LoVo (cell line): ENCODE measurements around the gene CLIC1.

Experiments
- DNase-seq: peaks from one replicate; pipeline ENCODE4 v3.0.0-alpha.2; 2016; ENCODE audit warnings: low spot score

CLIC1 gene

DNA sequence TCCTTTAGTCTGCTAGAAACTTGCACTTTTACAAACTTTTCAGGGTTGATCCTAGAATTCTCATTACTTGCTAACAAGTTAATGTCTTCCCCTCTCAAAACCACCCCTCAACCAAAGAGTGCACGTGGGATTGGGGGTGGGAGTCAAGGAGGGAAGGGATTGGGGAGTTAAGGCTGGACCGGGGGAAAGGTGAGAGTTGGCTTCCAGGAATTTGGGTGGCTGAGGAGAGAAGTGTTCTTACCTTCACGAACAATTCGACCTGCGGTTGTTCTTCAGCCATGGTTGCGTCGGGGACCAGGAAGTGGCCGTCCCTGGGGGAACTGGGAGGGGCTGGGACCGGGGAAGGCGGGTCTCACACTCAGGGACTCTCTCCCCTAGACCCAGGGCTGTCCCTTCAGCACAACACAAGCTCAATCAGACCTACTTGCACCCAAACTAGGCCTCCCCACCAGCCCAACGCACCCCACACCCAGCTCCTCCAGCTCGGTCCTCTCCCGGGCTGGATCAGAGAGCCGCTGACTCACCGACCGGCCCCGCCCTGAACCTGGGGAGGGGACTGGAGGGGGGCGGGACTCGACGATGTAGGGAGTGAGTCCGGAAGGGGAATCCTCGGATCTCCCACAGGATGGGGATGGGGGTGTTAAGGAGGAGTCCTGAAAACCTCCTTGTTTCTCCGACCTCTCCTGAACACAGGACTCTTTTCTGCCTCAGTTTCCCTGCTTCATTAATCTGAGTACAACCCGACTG is at the start of gene CLIC1:
Gene CLIC1, minus strand, starts transcription at position 510 of the 747 bp plus-strand sequence. Its CDS starts 230 bp downstream, at position 280.
- DNase-seq: peak; percentile 81

DNA sequence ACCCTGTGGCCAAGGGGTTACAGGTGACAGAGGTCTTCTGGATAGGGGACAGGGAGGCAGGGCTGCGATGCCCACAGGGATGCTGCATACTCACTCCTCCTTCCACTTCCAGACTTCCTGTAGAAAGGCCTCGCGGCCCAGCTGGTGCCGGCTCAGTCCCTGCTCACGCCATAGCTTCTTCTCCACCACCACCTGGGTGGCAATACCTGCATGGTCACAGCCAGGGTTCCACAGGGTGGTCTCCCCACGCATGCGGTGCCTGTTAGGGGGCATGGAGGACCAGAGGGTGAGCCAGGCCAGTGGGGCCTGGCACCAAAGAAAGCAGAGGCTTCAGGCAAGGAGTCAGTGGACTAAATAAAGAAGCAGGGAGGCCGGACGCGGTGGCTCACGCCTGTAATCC is 49.1 kb upstream of the CLIC1 start:
- no peak for DNase-seq

DNA sequence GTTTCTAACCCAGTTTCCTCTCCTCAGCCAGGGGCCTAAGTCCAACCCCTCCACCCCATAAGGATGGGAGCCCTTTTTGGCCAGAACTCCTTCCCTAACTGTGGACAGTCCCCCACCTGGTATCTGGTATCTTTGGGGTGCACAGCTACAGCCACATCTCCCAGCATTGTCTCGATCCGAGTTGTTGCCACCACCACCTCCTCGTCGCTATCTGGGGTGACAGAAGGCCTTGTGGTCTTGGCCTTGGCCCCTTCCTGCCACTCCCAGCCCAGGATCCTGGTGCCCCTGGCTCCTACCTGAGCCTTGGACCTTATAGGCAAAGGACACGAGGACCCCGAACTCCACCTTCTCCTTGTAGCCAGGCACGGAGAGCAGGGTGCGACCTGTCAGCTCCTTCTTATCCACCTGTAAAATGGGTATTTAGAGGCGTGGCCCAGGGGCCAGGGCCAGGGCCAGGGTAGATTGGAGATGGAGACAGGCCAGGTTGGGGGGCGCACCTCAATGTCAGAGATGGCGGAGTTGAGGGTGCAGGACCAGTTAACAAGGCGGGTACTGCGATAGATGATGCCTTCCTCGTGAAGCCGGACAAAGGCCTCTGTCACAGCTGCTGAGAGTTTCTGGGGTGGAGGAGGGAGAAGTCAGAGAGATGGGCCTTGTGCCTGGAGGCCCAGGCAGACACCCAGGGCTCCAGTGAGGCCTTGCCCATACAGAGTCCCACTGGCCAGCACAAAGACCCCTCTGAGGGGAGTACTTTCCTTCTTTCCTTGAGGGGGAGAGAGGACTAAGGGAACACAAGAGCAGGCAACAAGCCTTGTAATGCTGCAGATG is 48.0 kb upstream of the CLIC1 start:
- no peak for DNase-seq

DNA sequence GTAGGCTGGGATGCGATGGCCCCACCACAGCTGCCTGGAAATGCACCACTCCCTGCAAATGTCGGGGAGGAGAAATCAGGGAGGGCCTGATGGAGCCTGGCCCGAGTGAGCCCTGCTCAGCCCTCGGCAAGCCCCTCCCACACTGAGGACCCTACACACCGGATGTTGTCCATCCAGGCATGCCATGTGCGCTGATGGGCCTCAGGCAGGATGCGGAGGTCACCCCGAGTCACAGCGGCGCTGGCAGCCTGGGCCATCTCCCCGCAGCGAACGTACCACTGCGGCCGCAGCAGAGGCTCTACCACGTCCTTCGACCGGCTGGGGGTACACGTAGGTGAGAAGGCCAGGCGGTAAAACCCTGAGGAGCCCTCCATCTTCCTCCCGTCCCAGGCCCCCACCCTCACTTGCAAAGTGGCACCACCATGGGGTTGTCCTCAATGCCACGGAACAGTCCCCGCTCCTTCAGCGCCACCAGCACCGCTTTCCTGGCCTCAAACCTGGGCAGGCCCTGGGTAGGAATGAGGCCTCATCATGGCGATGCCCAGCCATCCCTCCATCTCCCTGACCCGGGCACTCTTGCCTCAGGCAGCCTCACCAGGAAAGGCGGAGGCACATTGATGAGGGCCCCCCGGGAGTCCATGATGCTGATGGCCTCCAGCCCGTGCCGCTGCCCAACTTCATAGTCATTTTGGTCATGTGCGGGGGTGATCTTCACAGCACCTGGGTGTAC is 46.0 kb upstream of the CLIC1 start:
- no peak for DNase-seq

DNA sequence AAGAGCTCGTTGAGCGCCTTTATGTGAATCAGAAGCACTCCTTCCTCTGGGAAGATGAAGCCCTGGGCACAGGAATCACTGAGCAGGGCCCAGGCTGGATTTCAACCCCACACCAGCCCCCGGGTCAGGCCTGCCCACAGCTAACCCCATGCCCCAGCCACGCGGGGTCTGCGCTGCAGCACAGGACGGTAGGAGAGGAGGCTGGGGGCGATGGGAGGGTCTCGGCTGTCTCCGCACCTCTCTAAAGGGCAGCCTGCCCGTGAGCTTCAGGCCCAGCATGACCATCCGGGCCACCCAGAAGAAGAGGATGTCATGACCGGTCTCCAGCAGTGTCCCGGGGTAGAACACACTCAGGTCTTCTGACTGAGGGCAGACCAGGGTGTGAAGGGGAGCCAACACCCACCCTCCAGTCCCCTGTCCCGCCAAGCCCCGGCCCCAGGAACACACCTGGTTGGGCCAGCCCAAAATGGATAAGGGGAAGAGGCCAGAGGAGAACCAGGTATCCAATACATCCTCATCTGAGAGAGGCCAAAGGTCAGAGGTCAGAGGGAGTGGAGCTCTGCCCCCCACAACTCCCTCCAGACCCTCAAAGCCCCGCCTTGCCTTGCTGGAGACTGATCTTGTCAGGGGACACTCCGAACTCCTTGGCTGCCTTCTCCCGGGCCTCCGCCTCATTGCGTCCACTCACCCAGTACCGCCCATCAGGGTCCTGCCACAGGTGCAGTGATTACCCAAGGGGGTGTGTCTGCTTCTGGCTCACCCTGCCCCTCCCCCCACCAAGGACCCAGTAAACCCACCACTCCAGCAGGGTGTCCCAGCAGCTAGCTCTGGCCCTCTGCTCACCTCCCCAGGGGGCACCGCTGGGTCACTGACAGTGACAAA is 45.2 kb upstream of the CLIC1 start:
- DNase-seq: no peak

DNA sequence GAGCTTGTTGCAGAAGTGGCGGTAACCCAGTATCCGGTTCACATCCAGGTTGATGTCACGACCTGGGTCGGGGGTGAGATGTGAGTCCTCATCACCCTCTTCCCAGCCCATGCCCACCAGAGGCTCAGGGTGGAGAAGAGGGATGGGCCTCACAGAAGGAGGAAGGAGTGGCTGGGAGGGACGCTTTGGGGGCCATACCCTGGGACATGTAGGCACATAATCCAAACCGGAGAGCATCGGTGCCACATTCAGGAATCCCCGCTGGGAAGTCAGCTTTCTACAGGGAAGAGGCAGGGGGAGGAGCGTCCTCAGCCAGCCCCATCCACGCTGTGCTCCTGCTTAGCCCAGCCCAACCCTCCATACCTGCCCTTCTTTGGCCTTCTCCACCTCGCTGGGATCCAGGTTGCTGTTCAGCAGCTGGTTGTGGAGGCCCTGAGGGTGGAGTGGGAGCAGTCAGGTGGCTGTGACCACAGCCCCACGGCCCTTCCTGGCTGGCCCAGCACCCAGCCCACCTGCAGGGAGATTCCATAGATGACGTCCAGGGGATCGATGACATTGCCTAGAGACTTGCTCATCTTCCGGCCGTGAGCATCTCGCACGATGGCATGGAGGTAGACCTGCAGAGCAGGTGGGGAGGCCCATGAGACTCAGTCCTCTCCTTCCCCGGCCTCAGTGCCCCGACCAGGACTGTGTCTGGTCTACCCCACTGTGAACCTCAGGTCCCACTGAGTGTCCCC is 44.3 kb upstream of the CLIC1 start:
- DNase-seq: no peak

DNA sequence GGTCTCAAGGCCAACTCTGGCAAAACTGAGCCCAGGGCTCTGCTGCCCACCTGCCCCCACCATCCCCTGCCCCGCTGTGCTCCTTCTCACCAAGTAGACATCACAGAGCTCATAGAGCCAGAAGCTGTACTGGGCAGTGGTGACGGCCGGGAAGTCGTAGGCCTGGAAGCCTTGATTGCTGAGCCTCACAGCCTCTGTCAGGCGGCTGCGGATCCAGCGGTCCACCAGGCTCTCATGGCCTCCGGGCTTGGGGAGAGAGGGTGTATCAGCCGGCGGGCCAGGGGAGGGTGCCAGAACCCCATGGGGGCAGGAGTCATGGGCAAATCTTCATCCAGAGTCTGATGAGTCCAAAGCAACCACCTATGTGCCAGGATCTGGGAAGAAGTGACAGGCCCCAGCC is 43.6 kb upstream of the CLIC1 start:
- DNase-seq: no peak

DNA sequence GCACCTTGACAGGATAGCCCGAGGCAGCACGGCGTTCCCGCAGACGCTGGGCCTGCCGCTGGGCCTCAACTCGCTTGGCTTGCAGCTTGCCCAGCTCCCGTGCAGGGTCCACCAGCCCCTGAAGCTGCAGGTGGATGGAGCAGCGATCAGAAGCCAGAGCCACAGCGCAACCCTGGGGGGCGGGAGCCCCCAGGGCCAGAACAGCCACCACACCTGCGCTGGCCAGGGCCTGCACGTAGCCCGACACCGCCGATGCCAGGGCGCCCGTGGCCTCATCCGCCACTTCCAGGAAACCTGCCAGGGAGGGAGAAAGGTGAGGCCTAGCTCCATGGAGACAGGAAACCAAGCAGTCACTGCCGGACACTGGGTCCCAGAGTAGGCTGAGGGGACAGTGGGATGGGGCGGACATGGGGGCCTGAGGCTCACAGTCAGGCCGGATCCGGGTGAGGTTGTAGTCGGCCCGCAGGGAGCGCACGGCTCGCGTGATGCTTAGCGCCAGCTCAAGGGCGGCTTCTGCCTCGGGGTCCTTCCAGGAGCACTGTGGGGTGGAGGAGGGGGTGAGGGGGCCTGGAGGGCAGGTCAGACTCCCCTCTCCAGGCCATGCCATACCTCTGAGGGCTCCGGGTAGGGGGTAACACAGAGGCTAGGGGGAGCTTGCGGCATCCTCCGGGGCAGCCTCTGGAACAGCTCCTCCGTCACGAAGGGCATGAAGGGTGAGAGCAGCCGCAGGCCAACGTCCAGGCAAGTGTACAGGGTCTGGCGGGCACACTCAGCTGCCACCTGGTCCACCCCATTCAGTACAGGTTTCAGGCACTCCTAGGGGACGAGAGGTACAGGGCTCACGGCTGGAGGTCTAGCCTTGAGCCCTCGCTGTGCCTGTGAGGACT is 42.9 kb upstream of the CLIC1 start:
- DNase-seq: no peak

DNA sequence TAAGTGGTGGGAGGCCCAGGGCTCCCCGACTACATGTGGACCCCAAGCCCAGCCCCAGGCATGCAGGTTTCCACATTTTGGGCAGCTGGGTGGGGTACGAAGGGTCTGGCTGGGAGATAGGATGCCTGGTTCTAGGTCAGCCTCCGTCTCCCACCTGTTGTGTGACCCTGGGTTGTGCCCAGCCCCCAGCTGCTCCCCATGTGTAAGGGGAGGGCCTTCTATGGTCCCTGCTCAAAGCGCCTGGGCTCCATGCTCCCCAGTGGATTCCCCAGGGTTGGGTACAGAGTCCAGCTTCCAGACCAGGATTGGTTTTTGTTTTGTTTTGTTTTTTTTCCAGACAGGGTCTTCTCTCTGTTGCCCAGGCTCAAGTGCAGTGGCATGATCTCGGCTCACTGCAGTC is 41.9 kb upstream of the CLIC1 start:
- DNase-seq: no peak

DNA sequence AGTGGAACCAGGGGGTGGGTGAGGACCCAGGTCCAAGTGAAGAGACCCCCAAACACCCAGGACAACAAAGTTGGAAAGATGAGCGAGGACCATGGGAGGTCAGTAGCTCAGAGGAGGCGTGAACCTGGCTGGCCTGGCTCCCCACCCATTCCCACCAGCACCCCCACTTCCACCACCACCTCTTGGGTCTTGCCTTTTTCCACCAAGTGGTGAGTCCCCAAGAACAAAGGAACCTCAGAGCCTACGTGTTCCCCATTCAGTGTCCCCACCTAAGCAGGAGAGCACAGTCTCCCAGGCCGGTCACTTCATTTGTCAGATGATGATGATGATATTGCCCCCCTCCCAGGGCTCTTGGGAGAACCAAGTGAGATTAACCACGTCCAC is 41.3 kb upstream of the CLIC1 start:
- no peak for DNase-seq

DNA sequence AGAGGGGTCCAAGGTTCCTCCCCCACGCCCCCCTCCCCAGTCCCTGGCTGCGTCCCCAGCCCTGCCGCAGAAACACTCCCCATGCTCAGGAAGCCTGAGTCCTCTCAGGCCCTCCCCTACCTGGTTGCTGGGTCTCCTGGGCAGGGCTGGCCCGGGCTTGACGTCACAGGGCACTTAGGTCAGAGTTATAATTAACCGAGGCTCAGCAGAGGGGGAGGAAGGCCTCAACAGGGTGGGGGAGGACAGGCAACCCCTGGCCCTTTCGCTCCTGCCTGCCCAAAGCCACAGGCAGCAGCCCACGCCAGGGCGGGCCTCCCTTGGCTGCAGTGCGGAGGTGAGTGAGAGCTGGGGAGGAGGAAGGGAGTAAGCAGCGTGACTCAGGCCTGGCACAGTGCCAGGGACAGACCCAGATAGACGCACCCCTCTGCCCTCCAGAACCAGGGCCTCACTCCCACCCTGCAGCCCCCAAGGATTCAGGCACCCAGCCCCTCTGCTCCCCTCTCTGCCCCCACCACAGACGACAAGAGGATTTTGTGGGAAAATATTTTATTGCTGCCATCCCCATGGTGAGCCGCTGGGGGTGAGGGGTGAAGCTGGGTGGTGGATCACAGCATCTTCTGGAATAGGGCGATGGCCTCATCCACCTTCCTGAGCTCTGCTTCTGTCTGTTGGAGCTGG is 40.8 kb upstream of the CLIC1 start, which contains the start of gene VWA7:
Gene VWA7, minus strand, starts transcription at position 340 of the 678 bp plus-strand sequence. CDS start 549 bp downstream, outside the sequence.
- DNase-seq: peak; percentile 83

DNA sequence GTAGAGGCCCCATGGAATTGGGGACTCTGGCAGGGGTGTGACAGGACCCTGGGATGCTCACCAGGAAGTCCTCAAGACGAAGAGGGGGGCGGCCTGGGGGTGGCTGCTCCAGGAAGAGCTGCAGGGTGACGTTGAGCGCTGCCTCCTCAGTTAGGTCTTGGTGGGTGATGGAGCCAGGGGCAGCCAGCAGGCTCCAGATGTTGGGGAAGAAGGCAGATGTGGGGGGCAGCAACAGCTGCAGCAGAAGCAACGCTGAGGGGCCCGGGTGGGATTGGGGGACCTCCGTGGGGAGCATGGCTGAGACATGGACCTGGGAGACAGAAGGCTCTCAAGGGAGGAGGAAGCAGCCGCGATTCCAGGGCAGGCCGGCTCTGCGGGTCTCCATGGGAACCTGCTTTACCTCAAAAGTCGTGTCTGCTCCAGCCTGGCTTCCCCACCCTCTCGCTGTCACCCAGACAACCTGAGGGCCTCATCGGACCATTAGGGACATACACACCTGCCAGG is 40.2 kb upstream of the CLIC1 start:
- no peak for DNase-seq

DNA sequence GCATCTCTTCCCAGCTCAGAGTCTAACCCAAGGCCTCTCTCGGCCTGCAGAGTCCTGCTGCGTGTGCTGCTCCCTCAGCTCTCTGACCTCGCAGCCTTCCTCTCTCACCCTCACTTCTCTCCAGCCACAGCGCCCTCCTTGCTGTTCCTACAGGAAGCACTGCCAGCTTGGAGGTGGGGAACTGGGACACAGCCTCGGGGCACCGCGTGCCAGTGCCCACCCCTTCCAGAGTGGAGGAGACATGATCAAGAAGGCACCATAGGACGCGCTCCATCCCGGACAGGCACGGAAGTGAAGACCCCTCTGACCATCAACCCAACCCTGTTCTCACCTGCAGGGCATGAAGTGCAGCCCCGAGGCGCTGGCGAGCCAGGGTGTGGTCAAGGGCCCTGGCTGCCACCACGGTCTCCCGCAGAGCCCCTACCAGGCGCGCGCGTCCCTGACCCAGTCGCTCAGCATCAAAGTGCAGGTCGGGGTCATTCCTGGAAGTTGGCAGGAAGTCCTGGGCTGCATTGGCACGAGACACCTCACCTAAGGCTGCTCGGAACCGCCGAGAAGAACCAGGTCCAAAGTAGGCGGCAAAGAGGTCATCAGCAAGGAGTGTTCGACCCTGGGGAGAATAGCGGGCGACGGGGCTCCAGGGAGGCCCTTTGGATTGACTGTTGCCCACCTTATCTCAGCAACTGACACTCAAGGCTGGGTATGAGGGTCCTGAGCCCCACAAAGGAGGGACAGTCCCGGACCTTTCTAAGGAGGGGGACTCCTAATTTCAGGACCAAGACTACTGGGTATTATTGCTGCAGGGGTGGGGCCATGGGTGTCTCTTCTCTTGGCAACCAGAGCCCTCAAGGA is 39.5 kb upstream of the CLIC1 start:
- DNase-seq: no peak

DNA sequence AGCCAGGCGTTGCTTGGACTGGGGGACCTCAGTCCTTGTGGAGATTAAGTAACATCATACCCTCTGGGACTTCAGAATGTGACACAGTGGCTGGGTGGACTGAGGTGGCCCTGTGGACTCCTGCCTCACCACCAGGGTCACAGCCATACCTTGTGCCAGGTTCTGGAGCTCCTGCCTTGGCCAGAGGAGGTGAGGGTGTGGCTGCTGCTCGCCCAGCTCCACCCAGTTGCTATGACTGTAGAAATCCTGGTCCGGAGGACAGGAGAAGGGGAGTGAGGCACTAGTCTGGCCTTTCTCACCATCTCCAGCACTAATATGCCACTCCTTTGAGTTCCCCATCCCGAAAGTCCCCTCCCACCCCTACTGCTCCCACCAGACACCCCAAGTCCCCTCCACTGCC is 38.9 kb upstream of the CLIC1 start:
- DNase-seq: peak; percentile 58

DNA sequence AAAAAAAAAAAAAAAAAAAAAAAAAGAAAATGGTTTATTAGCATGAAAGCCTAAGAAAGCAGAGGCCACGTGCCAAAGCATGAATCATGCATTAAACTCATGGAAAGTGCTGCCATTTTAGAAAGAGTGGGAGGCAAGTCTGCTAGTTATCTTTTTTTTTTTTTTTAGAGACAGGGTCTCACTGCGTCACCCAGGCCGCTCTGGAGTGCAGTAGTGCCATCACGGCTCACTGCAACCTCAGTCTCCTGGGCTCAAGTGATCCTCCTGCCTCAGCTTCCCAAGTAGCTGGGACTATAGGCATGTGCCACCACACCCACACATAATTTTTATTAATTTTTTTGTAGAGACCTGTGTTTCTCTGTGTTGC is 35.6 kb upstream of the CLIC1 start:
- no peak for DNase-seq

DNA sequence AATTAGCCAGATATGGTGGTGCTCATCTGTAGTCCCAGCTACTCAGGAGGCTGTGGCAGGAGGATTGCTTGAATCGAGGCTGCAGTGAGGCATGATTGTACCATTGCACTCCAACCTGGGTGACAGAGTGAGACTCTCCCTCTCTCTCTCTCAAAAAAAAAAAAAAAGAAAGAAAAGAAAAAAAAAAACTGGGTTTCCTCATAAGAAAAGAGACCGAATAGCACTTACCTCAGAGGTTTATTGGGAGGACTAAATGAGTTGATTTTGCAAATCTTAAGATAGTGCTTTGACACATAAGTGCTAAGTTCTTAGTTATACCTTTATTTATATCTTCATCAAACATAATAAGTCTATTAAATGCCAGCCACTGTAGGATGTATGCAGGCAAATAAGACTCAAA is 34.5 kb upstream of the CLIC1 start:
- no peak for DNase-seq

DNA sequence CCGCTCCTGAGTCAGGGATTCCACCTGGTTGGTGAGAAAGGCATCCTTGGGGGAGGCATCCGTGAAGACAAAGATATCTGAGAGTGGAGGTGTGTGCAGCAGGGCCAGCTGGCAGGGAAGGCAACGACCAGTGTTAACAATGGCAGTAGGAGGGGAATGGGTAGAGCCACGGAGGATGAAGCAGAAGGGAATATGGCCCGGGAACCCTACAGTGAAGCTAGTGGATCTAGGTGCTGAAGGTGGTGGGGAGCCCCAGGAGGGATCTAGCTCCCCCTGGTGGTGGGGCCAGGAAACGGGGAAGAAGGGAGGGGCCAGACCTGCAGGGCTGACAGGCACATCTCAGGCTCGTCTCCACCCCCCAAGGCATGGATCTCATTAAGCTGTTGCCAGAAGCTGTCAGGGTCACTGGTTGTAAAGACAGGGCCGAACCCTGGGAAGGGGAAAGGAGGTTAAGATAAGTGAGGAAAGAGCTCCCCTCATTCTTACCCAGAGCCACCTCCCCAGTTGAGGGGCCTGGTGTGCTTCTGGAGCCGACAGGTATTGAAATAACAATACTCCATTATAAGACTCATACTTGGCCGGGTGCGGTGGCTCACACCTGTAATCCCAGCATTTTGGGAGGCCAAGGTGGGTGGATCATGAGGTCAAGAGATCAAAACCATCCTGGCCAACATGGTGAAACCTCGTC is 33.5 kb upstream of the CLIC1 start:
- peak; percentile 46 for DNase-seq
